ENCODE data around the gene TMEM161A.
"Not testable (repeated sequence)": the region's sequence is repeated elsewhere in the genome, so short reads cannot be mapped to it uniquely, and the experiment has no call there.

Gene TMEM161A

DNA sequence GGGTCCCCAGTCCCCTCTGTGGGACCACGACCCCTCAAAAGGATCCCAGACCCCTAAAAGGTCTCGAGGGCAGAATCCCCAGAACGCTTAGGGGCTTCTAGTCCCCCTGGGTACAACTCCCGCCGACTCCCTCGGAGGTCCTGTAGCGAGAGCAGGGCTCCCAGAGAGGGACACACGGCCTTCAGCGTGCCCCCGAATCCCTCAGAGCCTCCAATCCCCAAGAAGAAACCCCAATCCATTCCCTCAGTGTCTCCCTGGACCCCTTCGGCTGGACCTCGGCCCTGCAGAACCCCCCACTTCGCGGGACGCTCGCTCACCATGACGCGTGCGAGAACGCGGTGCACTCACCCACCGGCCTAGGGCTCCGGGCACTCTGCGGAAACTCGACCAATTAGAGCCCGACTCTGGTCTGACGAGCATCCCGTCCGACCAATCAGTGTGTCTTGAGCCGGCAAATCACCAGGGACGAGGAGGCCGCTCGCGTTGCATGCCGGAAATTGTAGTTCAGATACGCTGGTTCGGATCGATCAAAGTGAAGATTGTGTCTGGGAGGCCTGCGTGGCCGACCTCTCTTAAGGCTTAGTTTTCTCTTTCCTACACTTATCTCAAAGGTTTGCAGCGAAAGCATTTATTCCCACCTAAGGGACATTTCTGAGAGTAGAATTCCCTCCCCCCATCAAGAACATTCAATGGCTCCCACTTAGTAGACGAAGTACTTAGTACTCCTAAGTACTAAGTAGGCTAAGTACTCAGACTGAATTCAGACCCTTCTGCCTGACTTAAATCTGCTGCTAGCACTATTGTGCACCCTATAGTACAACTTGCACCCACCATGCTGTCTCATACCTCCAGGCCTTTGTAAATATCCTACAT, at the start of gene TMEM161A:
Gene TMEM161A (minus strand): TSS at position 370 of the 873 bp plus-strand sequence. CDS start 50 bp downstream, at position 320.
- DNase-seq (ENCODE audit: low read depth in 2 of 3, low spot score in 2 of 3) = peak; percentile 90 to 93 (median 92)

DNA sequence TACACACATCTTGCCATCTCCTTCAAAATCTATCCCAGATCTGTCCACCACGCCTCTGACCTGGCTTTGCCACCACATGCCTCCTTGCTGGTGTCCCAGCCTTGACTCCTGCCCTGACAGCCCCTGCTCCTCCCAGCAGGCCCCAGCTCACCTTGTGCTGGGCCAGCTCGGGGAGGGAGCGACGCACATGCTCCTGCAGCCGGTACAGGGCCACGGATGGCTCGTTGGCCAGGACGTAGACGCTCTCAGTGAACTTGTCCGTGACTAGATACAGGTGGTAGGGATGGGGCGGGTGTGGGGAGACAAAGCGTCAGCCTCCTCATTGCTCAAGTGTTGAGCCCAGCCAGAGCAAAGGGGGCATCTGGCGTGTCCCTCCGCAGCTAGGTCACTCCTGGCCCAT, 48.5 kb upstream of the TMEM161A start:
- no peak for DNase-seq (ENCODE audit: low read depth in 2 of 3, low spot score in 2 of 3)

DNA sequence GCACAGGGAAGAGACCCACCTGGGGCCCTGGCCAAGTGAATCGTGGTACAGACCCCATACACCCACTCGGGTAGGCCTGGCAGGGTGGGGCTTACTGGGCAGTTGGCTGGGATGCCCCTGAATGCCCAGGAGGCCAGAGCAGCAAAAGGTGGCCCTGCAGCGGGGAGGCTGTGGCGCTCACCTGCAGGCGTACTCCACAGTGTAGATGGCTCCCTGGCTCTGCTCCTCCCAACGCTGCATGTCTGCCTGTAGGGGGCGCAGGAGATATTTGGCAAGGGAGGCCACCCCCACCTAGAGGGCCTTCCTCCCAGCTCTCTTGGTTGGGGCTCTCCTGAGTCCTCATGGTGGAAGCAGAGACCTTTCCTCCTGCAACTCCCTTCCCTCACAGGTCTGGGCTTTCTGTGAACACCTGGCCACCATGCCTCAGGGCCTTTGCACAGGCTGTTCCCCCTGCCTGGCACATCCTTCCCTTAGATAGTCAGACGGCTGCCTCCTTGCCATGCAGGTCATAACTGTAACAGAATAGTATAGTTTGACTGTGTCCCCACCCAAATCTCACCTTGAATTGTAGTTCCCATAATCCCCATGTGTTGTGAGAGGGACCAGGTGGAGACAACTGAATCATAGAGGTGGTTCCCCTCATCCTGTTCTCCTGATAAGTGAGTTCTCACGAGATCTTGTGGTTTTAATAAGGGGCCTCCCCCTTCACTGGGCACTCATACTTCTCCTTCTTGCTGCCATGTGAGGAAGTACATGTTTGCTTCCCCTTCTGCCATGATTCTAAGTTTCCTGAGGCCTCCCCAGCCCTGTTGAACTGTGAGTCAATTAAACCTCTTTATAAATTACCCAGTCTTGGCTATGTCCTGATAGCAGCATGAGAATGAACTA, 47.8 kb upstream of the TMEM161A start:
- peak in 1 of 3 experiments; percentile 38 for DNase-seq (ENCODE audit: low read depth in 2 of 3, low spot score in 2 of 3)

DNA sequence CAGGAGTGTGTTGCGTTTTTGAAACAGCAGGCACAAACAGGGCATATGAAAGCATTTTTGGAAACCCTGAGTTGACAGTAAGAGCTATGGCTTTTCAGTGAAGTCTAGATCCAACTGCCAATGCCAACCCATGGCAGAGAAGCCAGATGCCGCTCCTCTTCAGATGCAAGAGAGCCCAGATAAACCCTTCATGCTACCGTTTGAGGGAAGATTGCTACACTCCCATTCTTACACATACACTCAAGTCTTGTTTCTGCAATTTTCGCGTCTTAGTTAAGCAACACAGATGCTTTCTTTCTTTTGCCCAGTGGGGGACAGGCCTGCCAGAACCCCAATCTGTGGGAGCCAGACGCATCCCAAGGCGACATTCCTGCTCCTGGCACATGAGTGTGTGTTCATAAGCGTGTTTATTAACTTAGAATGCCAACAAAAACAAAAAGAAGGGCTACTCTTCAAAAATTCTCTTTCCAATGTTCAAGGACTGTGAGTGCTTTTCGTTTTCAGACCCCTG, 43.3 kb upstream of the TMEM161A start:
- DNase-seq (ENCODE audit: low read depth in 2 of 3, low spot score in 2 of 3) = no peak

DNA sequence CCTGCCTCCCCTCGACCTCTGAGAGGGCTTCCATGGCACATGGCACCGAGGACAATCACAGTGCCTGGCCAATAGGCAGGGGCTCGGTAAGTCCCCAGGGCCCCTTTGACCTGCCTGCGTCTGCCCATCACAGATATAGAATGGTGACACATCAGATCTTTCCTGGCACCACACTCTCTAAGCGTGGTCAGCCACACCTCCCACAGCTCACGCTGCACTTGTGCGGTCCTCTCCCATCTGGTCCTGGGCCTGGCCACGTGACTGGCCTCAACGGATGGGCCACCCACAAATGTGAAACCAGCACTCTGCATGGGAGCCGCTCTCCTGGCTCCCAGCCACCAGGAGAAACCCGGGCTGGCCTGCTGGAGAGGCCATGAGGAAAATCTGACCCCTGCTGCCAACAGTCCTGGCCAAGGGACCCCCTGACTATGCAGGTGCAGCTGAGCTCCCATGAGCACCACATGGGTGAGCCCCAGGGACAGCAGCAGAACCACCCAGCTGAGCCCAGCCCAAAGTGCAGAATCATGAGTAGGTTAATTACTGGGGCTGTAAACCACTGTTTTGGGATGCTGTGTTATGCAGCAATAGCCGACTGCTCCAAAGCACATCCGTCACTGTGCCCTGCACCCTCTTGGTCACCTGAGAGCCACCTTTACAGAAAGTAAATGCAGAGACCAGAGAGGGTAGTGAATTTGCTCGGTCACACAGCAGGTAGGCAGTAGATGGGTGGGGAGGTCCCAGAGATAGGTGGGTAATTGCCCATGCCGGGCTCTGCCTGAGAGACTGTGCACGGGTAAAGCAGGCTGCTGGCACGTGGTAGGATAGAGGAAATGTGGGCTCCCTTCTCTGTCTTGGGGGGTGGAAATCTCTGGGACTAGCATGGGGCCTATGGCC, 41.5 kb upstream of the TMEM161A start:
- no peak for DNase-seq (ENCODE audit: low read depth in 2 of 3, low spot score in 2 of 3)

DNA sequence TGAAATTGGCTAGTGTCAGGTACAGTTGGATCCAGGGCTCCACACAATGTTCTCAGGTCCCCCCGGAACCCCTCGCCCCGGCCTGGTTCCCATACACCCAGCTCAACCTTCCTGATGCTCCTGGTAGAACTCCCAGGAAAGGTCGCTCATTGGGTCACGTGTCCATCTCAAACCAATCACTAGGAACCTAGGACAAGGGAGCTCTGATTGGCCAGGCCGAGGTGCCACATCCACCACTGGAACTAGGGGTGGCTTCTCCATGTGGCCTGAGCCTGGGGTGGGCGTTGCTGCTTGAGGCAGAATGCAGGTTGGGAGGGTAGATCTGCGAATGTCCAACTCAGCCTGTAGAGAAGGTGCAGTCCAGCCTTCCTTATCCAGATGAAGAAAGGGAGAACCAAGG, 38.7 kb upstream of the TMEM161A start:
- DNase-seq (ENCODE audit: low read depth in 2 of 3, low spot score in 2 of 3) = no peak

DNA sequence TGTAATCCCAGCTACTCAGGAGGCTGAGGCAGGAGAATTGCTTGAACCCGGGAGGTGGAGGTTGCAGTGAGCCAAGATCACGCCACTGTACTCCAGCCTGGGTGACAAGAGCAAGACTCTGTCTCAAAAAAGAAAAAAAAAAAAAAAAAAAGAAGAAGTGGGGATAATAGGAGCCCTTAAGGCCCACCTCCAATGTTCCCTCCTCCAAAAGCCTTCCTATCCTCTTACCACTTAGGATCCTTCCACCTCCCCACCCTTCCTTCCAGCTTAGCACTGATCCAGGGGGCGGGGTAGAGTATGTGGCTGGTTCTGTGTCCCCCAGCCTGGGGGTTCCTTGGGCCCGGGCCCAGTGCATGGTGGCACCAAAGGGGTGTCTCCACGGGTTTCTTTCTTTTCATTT, 35.0 kb upstream of the TMEM161A start:
- not testable (repeated sequence) for DNase-seq (ENCODE audit: low read depth in 2 of 3, low spot score in 2 of 3)

DNA sequence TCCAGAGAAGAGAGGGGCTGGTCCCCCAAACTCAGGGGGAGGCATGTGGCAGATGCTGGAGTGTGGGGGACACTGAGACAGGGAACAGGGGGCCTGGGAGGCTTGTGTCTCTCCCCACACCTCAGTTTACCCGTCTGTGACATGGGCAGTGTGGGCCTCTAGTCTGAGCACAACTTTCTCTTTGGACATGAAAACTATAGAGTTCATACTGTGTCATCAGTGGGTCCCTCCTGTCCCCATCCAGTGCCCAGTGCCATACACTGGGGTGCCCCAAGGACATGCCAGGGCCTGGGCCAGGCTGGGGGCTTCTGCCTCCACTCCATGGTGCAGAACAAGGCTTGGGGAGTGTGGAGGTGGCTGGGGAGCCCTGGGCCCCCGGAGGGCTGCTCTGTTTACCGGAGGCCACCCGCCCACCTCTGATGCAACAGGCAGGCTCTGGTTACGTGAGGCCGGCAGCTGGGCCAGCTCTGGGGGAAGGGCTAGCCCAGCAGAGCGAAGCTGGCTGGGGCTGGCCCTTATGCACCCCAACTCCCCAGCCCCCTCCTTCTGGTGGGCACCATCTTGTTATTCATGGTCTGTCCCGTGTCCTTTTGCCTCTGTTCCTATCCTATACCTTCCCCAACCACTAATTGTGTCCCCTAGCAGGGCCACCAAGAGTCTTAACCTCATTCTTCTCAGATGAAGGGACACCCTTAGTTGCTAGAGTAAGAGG, 33.7 kb upstream of the TMEM161A start:
- no peak for DNase-seq (ENCODE audit: low read depth in 2 of 3, low spot score in 2 of 3)

DNA sequence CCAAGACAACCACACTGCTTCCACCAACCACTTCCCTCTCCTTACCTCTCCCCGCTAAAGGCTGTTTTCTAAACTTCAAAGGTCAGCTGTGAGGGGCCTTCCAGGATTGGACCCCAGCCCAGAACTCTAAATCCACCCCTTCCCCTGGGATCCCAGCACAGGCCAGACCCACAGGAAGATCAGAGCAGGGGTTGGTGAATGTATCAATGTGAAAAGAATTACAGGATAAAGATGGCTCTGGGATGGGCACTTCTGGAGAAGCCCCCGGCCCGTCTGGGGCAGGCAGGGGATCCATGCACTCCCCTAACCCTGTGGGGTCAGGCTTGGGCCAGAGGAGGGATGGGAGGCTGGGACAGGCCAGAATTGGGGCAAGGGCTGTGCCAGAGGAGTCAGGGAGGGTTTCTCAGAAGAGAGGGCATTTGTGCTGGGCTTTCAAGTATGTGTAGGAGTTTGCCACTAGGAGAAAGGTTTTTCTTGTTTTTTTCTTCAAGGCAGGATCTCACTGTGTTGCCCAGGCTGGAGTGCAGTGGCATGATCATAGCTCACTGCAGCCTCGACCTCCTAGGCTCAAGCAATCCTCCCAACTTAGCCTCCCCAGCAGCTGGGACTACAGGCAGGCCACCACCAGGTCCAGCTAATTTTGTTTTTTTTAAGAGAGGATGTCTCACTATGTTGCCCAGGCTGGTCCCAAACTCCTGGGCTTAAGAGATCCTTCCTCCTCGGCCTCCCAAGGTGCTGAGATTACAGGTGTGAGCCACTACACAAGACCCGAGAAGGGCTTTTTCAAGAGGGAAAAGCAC, 32.8 kb upstream of the TMEM161A start:
- no peak for DNase-seq (ENCODE audit: low read depth in 2 of 3, low spot score in 2 of 3)

DNA sequence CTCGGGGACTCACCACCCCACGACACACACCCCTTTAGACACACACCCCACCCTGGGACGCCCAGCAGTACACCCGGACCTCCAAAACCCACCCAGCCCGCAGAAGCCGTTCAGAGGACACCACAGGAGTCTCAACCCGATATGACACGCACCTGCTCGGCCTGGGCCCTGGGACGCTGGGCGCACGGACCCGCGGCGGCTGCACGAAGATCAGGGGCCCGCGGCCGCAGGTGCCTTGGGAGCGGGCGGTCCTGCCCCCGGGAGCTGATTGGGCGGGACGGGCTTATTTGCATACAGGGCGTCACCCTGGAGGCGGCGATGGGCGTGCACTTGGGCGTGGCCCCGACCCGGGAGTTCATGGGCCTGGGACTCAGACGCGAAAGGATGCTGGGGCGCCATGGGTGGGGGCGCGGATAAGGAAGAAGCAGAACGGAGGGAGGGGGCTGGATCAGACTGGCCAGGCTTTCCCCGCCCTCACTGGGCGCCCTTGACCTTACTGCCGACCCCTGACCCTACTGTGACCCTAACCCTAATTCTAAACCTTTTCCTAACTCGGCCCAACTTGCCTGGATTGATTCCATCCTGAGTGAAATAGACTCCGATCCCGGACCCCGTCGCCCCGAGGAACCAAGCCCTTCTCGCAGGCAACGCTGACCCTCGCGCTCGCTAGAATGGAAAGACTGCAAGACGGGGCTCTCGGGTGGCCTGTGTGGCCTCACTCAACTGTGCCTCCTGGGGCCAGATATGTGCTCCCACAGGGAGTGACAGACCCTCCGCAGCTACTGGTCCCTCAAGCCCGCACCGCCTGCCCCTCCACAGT, 32.0 kb upstream of the TMEM161A start, which contains the start of gene MEF2B:
Gene MEF2B (minus strand): TSS at position 211 of the 820 bp plus-strand sequence. CDS start 19,528 bp downstream, outside the sequence.
- DNase-seq (ENCODE audit: low read depth in 2 of 3, low spot score in 2 of 3) = peak; percentile 47 to 67 (median 55)

DNA sequence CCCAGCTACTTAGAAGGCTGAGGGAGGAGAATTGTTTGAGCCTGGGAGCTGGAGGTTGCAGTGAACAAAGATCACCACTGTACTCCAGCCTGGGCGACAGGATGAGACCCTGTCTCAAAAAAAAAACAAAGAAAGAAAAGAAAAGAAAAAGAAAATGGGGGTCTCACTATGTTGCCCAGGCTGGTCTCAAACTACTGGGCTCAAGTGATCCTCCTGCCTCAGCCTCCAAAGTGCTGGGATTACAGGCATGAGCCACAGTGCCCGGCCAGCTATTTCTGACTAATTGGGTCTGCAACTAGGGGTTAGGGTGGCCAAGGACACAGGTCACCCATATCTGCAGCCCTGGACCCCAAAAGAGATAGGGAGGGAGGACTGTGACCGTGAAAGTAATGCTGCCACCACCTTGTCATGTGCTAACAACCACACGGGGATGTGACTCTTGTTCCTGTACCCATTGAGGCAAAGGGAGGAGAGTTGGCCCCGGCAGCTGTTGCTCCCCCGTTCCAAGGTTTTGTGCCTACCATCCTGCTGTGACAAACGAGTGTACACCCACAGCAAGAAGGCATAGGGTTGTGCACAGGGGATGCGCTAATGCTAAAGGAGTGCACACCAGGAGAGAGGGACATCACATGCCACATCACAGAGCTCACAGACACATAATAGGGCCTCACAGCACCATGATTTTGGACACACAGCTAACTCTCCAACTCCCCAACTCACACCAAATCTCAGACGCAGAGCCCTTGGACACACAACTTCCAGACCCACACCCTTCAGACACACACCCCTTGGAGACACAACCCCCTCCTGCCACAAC, 31.2 kb upstream of the TMEM161A start:
- DNase-seq (ENCODE audit: low read depth in 2 of 3, low spot score in 2 of 3) = no peak

DNA sequence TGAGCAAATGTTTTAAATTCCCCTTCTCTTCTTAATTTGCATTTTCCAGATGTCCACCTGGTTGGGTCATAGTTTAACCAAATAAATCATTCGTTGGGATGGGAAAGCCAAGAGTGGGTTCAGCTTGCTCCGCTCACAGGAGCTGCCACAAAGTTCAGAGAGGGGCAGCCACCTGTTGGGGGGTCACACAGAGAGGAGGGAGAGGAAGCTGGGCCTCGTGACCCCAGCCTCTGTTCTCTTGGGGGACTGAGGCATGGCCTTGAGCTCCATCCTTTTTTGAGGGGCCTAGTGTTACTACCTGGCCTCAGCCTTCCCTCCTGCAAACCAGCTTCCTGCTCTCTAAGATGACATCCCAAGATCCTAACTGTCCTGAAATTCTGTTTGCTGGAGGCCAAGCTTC, 29.3 kb upstream of the TMEM161A start:
- DNase-seq (ENCODE audit: low read depth in 2 of 3, low spot score in 2 of 3) = no peak

DNA sequence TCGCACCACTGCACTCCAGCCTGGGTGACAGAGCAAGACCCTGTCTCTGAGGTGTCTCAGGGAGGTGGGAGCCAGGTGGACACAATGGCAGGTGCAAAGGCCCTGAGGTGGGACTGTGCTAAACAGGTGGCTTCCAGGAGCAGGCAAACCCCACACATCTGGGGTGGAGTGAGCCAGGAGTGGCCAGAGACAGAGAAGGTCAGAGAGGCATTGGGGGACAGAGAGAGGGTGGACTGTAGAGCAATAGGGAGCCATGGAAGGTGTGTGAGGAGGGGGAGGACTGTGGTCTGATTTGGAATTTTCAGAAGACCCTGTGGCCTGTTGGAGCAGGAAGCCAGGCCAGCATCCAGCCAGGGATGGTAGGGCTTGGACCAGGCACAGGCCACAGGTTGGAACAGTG, 27.1 kb upstream of the TMEM161A start:
- DNase-seq (ENCODE audit: low read depth in 2 of 3, low spot score in 2 of 3) = no peak

DNA sequence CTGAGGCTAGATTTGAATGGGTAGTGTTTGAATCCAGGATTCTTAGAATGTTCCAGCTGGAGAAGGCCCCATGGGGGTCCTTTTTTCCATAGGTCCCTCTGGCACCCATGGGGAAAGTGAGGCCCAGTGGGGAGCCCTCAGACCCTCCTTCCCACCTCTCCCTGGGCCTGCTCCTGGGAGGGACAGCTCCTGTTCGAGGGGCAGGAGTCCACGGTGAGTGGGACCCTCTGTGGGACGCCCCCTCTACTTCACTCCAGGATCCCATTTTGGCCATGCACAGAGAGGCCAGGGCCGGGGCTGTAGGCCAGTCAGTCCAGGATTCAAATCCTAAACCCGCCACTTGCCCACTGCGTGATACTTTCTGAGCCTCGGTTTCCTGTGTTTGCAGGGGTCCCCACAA, 24.2 kb upstream of the TMEM161A start:
- DNase-seq (ENCODE audit: low read depth in 2 of 3, low spot score in 2 of 3) = no peak

DNA sequence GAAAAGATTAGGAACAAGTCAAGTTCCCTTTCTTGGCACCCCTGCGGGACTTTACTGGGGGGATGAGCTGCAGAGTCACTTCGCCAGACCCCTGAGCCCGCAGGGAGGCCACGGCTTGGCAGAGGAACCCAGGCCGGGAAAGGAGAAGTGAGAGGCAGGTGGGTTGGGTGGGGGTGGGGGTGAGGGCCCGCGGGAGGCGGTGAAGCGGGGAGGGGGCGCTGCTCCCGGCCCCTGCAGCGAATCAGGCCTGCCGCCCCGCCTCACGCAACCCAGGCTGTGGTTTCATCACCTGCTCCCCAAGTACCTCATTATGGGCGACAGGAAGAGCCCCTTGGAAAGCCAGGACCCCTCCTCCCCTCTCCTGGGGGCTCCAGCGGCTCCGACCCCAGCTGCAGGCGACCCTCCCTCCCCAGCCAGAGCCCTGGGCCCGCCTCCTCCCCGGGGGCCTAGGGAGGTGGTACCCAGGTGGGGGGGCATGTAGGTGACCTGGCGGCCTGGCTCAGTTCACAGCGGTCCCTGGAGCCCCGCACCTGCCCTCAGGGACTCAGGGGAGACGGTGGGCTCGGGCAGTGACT, 22.3 kb upstream of the TMEM161A start:
- DNase-seq (ENCODE audit: low read depth in 2 of 3, low spot score in 2 of 3) = no peak

DNA sequence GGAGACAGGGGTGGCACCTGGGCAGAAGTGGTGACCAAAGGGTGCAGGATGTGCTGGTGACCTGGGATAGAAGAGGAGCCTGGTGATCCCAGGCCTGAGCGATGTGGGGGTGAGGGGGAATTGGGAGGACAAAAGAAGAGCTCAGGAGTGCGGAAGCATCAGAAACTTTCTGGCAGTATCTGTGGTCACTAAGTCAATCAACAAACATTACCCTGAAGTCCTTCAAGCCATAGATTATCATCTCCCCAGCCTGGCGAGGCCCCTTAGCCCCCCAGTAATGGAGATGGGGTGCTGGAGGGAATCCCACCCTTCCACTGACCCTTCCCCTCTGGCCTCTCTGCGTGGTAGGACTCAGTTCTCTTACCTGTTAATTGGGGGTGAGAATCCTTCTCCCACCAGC, 21.3 kb upstream of the TMEM161A start:
- DNase-seq (ENCODE audit: low read depth in 2 of 3, low spot score in 2 of 3) = no peak

DNA sequence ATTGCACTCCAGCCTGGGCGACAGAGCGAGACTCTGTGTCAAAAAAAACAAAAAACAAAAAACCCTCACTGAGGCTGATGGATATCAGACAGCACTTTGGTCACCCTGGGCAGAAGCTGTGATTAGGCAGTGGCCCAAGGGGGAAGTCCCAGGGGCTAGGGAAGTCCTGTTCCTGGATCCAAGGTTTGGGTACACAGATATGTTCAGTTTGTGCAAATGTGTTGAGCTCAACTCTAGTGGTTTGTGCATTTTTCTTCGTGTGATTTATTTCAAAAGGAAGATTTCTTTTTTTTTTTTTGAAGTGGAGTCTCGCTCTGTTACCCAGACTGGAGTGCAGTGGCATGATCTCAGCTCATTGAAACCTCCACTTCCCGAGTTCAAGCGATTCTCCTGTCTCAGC, 19.5 kb upstream of the TMEM161A start:
- DNase-seq (ENCODE audit: low read depth in 2 of 3, low spot score in 2 of 3) = no peak

Measured in activated CD8-positive, alpha-beta memory T cell treated with anti-CD3 and anti-CD28 coated beads for 48 hours (primary cell).